Measurements from ENCODE around the gene MICAL1. TPM values are rescaled to one million over a fixed set of nuclear protein-coding genes. Genes with fewer than 3 reads are reported as not detected.

MICAL1 gene
- total RNA-seq, 4 donors from 2014 or later, result 22.0 to 45.9 (median 28.8) TPM

- Histone ChIP-seq H3K36me3 (peaks cover 51% of the 10 kb centered on the region), H3K4me1 (peaks cover 4% of the 10 kb centered on the region), H3K4me3 (no peak overlapping the region), H3K9me3 (no peaks in the 10 kb centered on the region), H3K27ac (no peak overlapping the region), H3K27me3 (no peaks in the 10 kb centered on the region)
- WGBS, result 47% methylated on average over 5 of the region's 7 CpGs
- no peak for DNase-seq (ENCODE audit: low spot score in 2 of 2)
- TF ChIP-seq EP300 (IDR thresholded peaks at IDR 0.05), result no peak
- no peak for TF ChIP-seq POLR2AphosphoS5 (IDR thresholded peaks at IDR 0.05)
- TF ChIP-seq CTCF (IDR thresholded peaks at IDR 0.05), result no peak
- TF ChIP-seq POLR2A (IDR thresholded peaks at IDR 0.05), result no peak
Observed at GRCh38 chr6:109448615-109449014, 7.0 kb downstream of the MICAL1 start.

GRCh38 chr6:109447878-109448555 lies 7.6 kb downstream of the MICAL1 start:
- no peak for TF ChIP-seq EP300 (IDR thresholded peaks at IDR 0.05)
- Histone ChIP-seq H3K27me3 (no peaks in the 10 kb centered on the region), H3K36me3 (peaks cover 57% of the 10 kb centered on the region), H3K4me1 (no peaks in the 10 kb centered on the region), H3K27ac (no peak overlapping the region), H3K4me3 (no peak overlapping the region), H3K9me3 (no peaks in the 10 kb centered on the region)
- no peak for DNase-seq (ENCODE audit: low spot score in 2 of 2)
- 83% methylated on average over 5 of the region's 8 CpGs for WGBS

- no peak for DNase-seq (ENCODE audit: low spot score in 2 of 2)
- H3K36me3 ChIP-seq, result peaks cover 60% of the 10 kb centered on the region
- H3K4me3 ChIP-seq, result no peak overlapping the region
- H3K27ac ChIP-seq, result no peak overlapping the region
- no peaks in the 10 kb centered on the region for H3K9me3 ChIP-seq
- 84% methylated on average over 5 of the region's 10 CpGs for WGBS
- TF ChIP-seq CTCF (IDR thresholded peaks at IDR 0.05) (no peak), POLR2AphosphoS5 (IDR thresholded peaks at IDR 0.05) (no peak)
- H3K27me3 ChIP-seq, result no peaks in the 10 kb centered on the region
- peaks cover 7% of the 10 kb centered on the region for H3K4me1 ChIP-seq
Observed at GRCh38 chr6:109447087-109447486, 8.5 kb downstream of the MICAL1 start.

GRCh38 chr6:109446541-109446940 lies 9.0 kb downstream of the MICAL1 start:
- peaks cover 55% of the 10 kb centered on the region for H3K36me3 ChIP-seq
- WGBS, result 90% methylated on average over 8 of the region's 8 CpGs

GRCh38 chr6:109446072-109446471 lies 9.5 kb downstream of the MICAL1 start:
- Histone ChIP-seq H3K4me3 (no peak overlapping the region), H3K4me1 (peaks cover 17% of the 10 kb centered on the region), H3K27ac (no peak overlapping the region), H3K36me3 (peaks cover 55% of the 10 kb centered on the region), H3K9me3 (no peaks in the 10 kb centered on the region), H3K27me3 (no peaks in the 10 kb centered on the region)
- TF ChIP-seq POLR2A (IDR thresholded peaks at IDR 0.05) (no peak), POLR2AphosphoS5 (IDR thresholded peaks at IDR 0.05) (no peak), EP300 (IDR thresholded peaks at IDR 0.05) (no peak), CTCF (IDR thresholded peaks at IDR 0.05) (no peak)
- WGBS, result 89% methylated on average over 7 of the region's 15 CpGs
- DNase-seq (ENCODE audit: low spot score in 2 of 2), result no peak

More at GRCh38 chr6:109446541-109446940, 9.0 kb downstream of the MICAL1 start:
- DNase-seq (ENCODE audit: low spot score in 2 of 2), result no peak
- Histone ChIP-seq H3K4me3 (no peak overlapping the region), H3K27ac (no peak overlapping the region), H3K9me3 (no peaks in the 10 kb centered on the region), H3K27me3 (no peaks in the 10 kb centered on the region), H3K4me1 (peaks cover 12% of the 10 kb centered on the region)
- TF ChIP-seq EP300 (IDR thresholded peaks at IDR 0.05) (no peak), POLR2AphosphoS5 (IDR thresholded peaks at IDR 0.05) (no peak)

GRCh38 chr6:109445382-109445781 lies 10.2 kb downstream of the MICAL1 start:
- TF ChIP-seq CTCF (IDR thresholded peaks at IDR 0.05) (no peak), POLR2A (IDR thresholded peaks at IDR 0.05) (no peak), POLR2AphosphoS5 (IDR thresholded peaks at IDR 0.05) (no peak), EP300 (IDR thresholded peaks at IDR 0.05) (no peak)
- H3K27me3 ChIP-seq, result no peaks in the 10 kb centered on the region
- no peak for DNase-seq (ENCODE audit: low spot score in 2 of 2)
- peaks cover 55% of the 10 kb centered on the region for H3K36me3 ChIP-seq
- H3K4me1 ChIP-seq, result peaks cover 17% of the 10 kb centered on the region
- no peak overlapping the region for H3K27ac ChIP-seq
- no peaks in the 10 kb centered on the region for H3K9me3 ChIP-seq
- no peak overlapping the region for H3K4me3 ChIP-seq
- 82% methylated on average over 5 of the region's 9 CpGs for WGBS
